NOMO-1 treated with DMSO at 0.1 percent for 48 hours (cell line): ENCODE measurements around the gene HYAL2.

Source experiments
- DNase-seq: peaks from one replicate; lab custom pipeline; 2025; ENCODE audit not compliant: unreplicated experiment; lab: John Stamatoyannopoulos, UW

HYAL2 gene

DNA sequence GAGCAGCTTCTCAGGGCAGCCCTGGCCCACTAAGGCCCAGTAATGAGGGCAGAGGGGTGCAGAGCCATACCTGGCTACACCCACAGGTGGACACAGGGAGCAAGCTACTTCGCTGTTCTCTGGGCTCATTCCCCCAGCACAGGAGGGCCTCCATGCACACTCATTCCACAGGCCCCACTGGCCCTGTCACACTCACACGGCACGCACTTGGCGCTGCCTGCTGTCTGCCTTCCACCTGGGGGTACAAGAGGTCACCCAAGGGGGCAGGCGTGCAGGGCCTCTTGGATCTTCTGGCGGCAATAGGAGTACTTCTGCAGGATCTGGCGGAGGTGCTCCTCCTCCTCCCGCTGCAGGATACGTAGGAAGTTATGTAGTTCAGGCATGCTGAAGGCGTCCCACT is 7.8 kb upstream of the HYAL2 start:
- DNase-seq = no peak

DNA sequence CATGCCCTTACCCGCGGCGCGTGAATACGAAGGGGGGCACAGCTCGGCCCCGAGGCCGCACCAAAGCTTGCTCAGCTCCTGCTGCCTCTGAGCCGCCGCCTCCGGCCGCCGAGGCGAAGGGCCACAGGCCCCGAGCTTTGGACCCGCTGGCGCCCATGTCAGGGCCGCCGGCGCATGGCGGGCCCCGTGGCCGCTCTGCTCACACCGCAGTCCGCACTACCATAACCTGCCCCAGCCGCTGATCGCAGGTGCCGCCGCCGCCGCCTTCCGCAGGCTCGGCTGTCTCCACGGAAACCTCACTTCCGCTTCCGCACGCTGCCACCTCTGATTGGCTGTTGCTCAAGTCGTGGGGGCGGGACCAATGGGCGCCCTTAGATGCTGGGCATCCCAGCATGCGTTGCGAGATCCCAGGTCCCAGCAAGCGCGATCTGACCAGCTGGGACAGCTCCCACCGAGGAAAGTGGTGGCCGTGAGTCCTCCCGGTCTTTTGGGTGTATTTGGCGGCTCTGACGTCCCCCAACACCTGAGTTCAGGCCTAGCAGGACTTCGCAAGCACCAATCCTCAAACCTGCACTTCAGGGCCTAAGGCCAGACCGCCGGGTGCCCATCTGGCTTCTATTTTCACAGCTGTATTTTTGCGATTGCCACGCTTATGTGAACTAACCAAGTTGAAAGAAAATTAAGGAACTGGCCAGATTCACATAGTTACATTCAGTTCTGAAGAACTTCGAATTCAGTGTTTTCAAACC is 5.6 kb upstream of the HYAL2 start, which contains the start of gene TUSC2:
TSS of gene TUSC2 (minus strand) at position 281 of the 749 bp plus-strand sequence. CDS start at position 157, 124 bp downstream.
- DNase-seq = peak; percentile 97

GRCh38 chr3:50327129-50327528 is 4.6 kb upstream of the HYAL2 start:
- DNase-seq = no peak

GRCh38 chr3:50326182-50326541 is 3.6 kb upstream of the HYAL2 start:
- no peak for DNase-seq

- DNase-seq = no peak
These were observed 3.1 kb upstream of the HYAL2 start for GRCh38 chr3:50325497-50326181.

DNA sequence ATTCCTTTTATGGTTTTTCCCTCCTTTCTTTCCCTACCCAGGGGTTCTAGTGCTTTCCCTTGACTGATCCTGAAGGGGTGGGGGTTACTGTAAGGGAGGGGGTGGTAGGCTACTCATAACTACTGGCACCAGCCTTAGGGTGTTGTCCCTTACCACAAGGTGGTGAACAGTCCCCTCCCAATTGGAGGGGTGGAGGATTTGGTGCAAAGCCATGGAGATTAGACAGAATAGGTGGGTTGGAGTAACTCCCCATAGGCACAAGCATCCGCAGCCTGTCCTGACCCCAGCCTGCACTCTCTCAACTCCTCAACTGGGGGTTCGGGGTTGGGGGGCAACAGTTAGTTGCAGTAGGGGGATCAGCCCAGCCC is 2.6 kb upstream of the HYAL2 start:
- DNase-seq = no peak

DNA sequence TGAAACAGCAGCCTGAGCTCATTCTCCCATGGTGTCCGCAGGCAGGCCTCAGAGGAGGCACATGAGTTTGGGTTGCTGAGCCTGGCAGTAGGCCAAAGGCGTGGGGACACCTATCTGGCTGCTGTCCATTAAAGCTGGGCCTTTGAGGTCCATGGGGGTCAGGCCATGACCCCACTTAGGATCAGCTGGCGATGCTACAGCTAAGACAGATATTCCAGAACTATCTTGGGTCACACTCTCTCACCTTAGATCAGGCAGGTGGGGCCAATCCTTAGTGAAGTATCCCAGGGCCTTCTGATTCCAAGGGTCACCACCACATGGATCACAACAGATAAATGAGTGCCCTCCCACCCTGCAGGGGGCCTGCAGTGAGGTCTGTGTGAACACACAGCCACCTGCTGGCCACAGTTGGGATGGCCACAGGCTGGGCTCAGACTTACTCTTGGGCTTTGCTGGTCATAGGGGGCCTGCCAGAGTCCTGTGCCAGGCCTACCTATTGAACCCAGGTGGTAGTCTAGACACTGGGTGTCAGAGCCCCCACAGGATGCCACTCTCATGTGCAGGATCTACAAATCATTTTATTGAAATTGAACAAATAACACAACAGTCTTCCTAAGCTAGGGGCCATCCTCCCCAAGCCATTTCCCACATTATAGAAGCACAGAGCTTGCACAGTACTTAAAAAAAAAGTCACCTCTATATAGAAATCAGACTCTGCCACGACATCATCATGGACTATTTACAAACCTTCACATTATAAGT is 2.0 kb upstream of the HYAL2 start:
- peak; percentile 35 for DNase-seq

DNA sequence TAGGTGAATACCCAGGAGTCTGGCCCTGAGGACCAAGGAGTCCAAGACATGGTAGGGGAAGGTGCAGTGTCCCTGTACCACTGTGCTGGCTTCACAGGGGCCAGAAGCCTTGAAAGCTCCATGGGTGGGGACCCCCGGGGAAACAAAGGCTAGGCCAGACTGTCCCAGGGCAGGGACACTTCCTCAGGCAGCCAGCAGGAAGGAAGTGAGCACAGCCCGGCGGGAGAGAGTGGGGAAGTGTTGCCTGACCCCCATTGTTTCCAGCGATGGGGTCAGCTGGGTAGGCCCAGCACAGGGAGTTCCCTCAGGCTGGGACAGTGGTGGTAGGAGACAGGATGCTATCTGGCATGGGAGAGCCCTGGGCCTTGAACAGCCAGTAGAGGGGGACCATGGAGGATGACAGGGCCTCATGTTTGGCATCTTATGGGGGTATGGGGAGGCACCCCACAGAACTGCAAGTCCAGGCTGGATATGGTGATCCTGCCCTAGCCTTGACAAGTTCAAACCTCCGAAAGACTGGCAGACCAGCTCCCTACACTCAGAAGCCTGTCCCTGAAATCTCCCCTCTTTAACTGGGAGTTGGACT is 1.2 kb upstream of the HYAL2 start:
- no peak for DNase-seq

DNA sequence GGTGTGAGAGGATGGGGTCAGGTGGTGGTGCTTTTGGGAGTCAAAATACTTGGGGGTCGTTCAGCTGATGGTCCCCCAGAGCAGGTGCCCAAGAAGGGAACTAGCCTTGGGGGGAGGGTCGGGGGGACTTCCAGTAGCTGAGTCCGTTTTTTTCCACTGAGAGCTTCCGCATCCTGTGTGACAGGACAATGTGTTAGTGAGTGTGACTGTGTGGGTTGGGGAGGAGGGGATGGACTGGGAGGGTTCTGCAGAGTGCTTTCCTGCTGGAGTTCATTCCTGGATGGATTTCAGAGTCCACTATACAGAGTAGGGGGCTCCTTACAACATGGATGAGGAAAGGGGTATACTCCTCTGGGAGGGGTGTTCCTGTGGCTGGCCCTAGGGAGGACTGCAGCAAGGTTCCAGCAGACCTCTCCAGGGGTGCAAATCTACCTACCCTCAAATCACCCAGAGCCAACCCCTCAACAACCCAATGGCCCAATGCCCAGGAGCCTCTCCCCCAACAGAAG is 601 bp upstream of the HYAL2 start:
- no peak for DNase-seq

- no peak for DNase-seq
These were observed 495 bp downstream of the HYAL2 start for GRCh38 chr3:50322115-50322385.

DNA sequence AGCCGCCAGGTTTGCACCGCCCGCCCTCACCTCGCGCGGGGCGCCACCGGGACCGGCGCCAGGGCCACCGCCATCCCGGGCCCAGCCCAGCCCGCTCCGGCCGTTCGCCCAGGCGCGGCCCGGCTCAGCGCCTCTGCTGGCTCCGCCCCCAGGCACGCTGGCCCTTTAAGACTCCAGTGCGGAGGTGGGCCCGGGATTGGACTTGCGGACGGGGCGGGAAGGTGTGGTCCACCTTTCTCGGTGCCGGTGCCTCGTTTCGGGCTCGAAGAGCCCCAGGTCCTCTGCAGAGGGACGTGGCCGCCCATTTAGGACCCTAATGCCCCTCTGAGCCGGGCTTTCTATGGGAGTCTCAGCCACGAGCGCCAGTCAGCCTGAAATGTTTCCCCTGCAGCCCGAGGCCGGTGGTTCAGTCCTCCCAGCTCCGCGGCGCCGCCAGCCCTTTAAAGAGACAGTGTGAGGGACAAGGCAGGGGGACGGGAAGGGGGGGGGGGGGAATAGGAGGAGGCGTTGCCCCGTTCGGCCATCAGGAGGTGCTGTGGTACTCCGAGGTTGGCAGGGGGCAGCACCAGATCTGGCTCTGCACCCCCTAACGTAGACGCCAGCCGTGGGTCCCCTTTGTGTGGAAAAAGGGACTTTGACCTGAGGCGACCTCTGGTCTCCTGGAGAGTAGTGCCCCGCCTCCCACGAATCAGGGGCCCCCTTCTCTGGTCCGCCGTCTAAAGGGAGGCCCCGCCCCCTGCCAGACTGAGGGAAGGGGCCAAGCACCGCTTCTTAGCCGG is 1.0 kb downstream of the HYAL2 start:
- peak; percentile 85 for DNase-seq

DNA sequence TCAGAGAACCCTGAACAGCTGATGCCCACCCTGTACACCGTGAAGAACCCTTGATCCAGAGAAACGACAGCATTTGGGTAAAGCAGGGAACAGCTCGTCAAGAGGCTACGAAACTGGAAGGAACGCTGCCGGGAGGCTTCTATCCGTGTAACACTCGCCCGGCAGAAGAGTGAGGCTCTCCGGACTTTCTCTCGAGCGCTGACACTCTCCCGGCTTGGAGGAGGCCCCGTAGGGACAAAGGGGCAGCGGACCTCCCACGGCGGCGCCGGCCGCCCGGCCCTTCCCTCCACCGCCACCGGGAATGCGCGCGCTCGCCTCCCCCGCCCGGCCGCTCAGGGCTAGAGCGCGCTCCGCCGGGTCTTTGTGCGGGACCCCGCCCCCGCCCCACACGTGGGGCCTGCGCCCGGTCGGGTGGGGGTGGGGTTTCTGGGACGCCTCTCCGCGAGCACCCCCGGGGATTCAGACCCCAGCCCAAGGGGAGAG is 1.7 kb downstream of the HYAL2 start:
- DNase-seq = peak; percentile 28

DNA sequence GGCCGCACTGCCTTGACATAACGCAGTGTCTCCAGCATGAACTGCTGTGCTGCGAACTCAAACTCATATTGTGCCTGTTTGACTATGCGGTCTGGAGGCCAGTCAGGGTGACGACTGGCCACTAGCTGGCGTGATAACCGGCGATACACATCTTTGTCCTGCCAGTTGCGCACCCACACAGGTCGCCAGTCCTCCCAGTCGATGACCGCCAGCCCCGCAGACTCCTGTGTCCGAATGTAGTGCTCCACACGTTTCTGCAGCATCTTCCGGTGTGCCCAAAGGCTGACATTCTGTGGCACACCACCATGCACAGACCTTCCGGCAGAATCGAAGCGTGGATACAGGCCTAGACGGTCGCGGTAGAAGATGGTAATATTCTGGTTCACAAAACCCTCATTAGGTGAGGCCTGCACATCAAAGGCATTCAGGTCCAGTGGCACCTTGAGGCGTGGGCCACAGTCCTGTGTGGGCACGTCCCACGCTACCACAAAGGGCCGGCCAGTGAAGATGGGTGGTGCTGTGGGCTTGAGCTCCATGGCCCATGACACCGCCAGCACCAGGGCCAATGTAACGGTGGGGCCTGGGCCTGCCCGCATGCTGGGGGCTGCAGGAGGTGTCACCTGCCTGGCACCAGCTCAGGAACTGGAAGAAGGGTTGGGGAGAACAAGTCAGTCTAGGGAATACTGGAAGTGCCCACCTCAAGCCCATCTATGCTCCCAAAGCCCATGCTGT is 2.5 kb downstream of the HYAL2 start:
- no peak for DNase-seq

- DNase-seq = no peak
These were observed 3.2 kb downstream of the HYAL2 start for GRCh38 chr3:50319181-50319893.

DNA sequence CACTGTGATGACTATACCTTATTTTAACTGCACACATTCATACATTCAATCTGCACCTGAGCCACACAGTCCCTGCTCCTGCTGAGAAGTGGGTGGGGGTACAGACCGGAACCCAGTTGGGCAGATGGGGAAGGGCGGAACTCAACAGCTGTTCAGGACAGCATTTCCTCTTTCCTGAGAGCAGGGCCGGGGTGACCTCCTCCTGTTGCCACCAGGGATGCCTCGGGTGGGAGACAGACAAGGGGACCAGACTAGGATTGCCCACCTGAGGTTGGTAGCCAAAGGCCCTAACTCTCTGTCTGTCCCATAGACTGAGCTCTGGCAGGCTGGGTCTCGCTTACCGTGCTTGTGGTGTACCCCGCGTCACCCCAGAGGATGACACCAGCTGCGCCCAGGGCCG is 3.9 kb downstream of the HYAL2 start:
- DNase-seq = no peak

DNA sequence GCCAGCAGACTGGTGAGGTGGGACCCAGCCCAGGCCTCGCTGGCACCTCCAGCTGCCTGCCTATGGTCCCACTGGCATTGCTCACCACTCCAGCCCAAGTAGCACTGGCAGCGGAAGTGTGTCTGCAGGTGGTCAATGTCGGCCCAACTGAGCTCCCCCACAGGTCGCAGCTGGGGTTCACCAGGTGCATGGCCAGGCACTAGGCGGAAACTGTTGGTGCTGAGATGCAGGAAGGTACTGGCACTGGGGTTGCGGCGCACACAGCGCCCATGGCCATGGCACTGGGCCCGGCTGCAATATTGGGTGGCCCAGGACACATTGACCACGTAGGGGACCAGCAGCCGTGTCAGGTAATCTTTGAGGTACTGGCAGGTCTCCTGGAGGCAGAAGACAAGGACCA is 4.4 kb downstream of the HYAL2 start:
- DNase-seq = no peak

- DNase-seq = no peak
These were observed 5.2 kb downstream of the HYAL2 start for GRCh38 chr3:50317300-50317699.

DNA sequence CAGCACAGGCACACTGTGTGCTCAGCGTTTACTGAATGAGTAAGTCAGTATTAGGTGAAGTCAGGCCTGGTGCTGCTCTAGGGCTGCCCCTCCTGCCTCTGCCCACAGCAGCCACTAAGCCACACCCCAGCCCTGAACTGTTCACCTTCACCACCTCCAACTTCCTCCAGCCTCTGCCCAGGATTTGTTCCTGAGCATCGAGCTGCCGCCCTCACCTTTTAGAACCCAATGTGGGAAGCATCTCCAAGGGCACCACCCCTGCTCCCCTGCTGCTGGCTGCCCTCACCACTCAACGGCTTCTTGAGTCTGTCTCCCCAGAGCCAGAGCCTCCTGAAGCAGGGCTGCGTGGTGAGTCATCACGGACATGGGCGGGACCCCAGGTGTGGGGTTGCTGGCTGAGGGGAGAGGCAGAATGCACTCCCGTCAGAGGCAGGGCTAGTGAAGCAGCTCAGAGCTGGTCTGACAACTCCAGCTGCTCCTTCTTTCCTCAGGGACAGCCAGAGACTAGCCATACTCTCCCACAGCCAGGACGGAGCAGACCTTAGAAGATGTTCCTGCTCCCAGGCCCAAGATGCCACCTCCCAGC is 5.8 kb downstream of the HYAL2 start:
- DNase-seq = no peak

GRCh38 chr3:50314816-50315215 is 7.7 kb downstream of the HYAL2 start:
- DNase-seq = no peak
